Mesenchymal stem cell (in vitro differentiated cells and primary cell): Measurements from ENCODE around the gene MACROD2.

Source experiments
- DNase-seq: peaks from one replicate; pipeline ENCODE4 v3.0.0-alpha.2; 2013
- H2AFZ ChIP-seq: one replicate; pipeline ENCODE4 v1.6.1; 2013; ENCODE audit warnings: low read depth, mild to moderate bottlenecking, control low read depth, inconsistent platforms, low read length, moderate library complexity
- H2AK5ac ChIP-seq: 2 replicates; pipeline ENCODE4 v1.6.1; 2013; ENCODE audit warnings: low read length, moderate library complexity, mild to moderate bottlenecking, inconsistent platforms; ENCODE audit not compliant: severe bottlenecking
- H2BK120ac ChIP-seq: one replicate; pipeline ENCODE4 v1.6.1; 2013; ENCODE audit warnings: low read depth, mild to moderate bottlenecking, inconsistent platforms, low read length, moderate library complexity
- H2BK12ac ChIP-seq, 2 experiments: one replicate each; pipeline ENCODE4 v1.6.1; 2013; ENCODE audit warnings: inconsistent platforms in 2 of 2, low read length in 2 of 2, mild to moderate bottlenecking in 2 of 2, moderate library complexity in 2 of 2, control low read depth in 1 of 2
- H2BK15ac ChIP-seq: one replicate; pipeline ENCODE4 v1.6.1; 2013; ENCODE audit warnings: mild to moderate bottlenecking, low read depth, inconsistent platforms; ENCODE audit not compliant: poor library complexity, severe bottlenecking
- H2BK5ac ChIP-seq: 2 replicates; pipeline ENCODE4 v1.6.1; 2013; ENCODE audit warnings: low read depth, mild to moderate bottlenecking, low read length, control low read depth, inconsistent platforms; ENCODE audit not compliant: poor library complexity, severe bottlenecking
- H3K14ac ChIP-seq, 2 experiments: one replicate each; pipeline ENCODE4 v1.6.1; 2013; ENCODE audit warnings: inconsistent platforms in 2 of 2, low read length in 2 of 2, control low read depth in 1 of 2, mild to moderate bottlenecking in 1 of 2, moderate library complexity in 1 of 2
- H3K18ac ChIP-seq, 2 experiments: one replicate each; pipeline ENCODE4 v1.6.1; 2013; ENCODE audit warnings: inconsistent platforms in 2 of 2, low read length in 2 of 2, control low read depth in 1 of 2, low read depth in 1 of 2, mild to moderate bottlenecking in 1 of 2
- H3K23ac ChIP-seq, 2 experiments: one replicate each; pipeline ENCODE4 v1.6.1; 2013; ENCODE audit warnings: inconsistent platforms in 2 of 2, low read length in 2 of 2, mild to moderate bottlenecking in 2 of 2, moderate library complexity in 2 of 2, control low read depth in 1 of 2
- H3K27ac ChIP-seq: 2 replicates; pipeline ENCODE4 v1.5.1; 2013; ENCODE audit warnings: mild to moderate bottlenecking, moderate library complexity, low read length, control low read depth, inconsistent platforms; ENCODE audit not compliant: poor library complexity, severe bottlenecking
- H3K27me3 ChIP-seq, 2 experiments: 2 replicates each; pipeline versions ENCODE4 v1.6.1 to v1.7.0; 2013; ENCODE audit warnings: low read length in 2 of 2, mild to moderate bottlenecking in 2 of 2, moderate library complexity in 2 of 2, control low read depth in 1 of 2, inconsistent platforms in 1 of 2; ENCODE audit not compliant: control insufficient read depth in 1 of 2, insufficient read depth in 1 of 2
- H3K36me3 ChIP-seq, 2 experiments: 2 replicates each; pipeline versions ENCODE4 v1.6.1 to v1.7.0; 2013; ENCODE audit warnings: low read length in 2 of 2, control low read depth in 1 of 2, inconsistent platforms in 1 of 2, low read depth in 1 of 2, mild to moderate bottlenecking in 1 of 2; ENCODE audit not compliant: insufficient read depth in 2 of 2, control insufficient read depth in 1 of 2
- H3K4ac ChIP-seq, 2 experiments: one replicate each; pipeline ENCODE4 v1.6.1; 2013; ENCODE audit warnings: inconsistent platforms in 2 of 2, low read length in 2 of 2, mild to moderate bottlenecking in 2 of 2, moderate library complexity in 2 of 2, control low read depth in 1 of 2, low read depth in 1 of 2
- H3K4me1 ChIP-seq: 2 replicates; pipeline ENCODE4 v1.6.1; 2013; ENCODE audit warnings: low read depth, low read length, control low read depth; ENCODE audit not compliant: control insufficient read depth, insufficient read depth
- H3K4me2 ChIP-seq: 2 replicates; pipeline ENCODE4 v1.6.1; 2013; ENCODE audit warnings: low read length, mild to moderate bottlenecking, inconsistent platforms; ENCODE audit not compliant: poor library complexity, severe bottlenecking
- H3K4me3 ChIP-seq, 2 experiments: 2 replicates each; pipeline versions ENCODE4 v1.5.1 to v1.7.0; 2013; ENCODE audit warnings: low read length in 2 of 2, mild to moderate bottlenecking in 2 of 2, control low read depth in 1 of 2, low read depth in 1 of 2; ENCODE audit not compliant: insufficient read depth in 1 of 2
- H3K79me1 ChIP-seq: replicated peaks from 2 replicates; pipeline ENCODE4 v1.6.1; 2013; ENCODE audit warnings: mild to moderate bottlenecking, control low read depth, low read length, inconsistent platforms; ENCODE audit not compliant: poor library complexity, severe bottlenecking
- H3K9ac ChIP-seq: 2 replicates; pipeline ENCODE4 v1.7.0; 2013; ENCODE audit warnings: mild to moderate bottlenecking, low read length, moderate library complexity
- H3K9me3 ChIP-seq: 2 replicates; pipeline ENCODE4 v1.7.0; 2013; ENCODE audit warnings: mild to moderate bottlenecking, low read length; ENCODE audit not compliant: control insufficient read depth
- H4K8ac ChIP-seq: one replicate; pipeline ENCODE4 v1.6.1; 2013; ENCODE audit warnings: inconsistent platforms, mild to moderate bottlenecking, low read length, moderate library complexity
- H4K91ac ChIP-seq: one replicate; pipeline ENCODE4 v1.6.1; 2013; ENCODE audit warnings: mild to moderate bottlenecking, low read length, inconsistent platforms
- WGBS: methylation state at CpG from one replicate; pipeline ENCODE4 v1.1.7; 2013; ENCODE audit warnings: mixed read lengths; 5-methylcytosine and 5-hydroxymethylcytosine counted together

The MACROD2 gene

DNA sequence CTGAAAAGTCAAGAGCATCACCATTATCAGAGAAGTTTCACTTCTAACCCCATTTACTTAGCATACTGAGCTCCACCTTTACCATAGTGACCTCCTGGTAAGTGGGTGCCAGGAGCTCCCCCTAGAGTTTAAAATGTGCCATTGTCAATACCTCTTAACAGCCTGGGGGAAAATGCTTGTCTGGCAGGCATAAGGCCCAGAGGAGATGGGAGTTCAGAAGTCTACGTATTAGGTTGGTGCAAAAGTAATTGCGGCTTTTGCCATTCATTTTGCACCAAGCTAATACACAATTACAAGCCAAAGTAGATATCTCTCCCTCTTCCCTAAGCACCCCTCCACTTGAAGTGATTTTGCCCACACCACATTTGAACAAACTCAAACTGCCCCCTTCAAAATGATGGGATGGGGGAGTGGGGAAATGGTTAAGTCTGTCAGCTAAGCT, 1658.9 kb downstream of the MACROD2 start:
- Histone ChIP-seq H3K79me1 (no peaks in the 10 kb centered on the region), H3K4ac (no peak overlapping the region), H3K4me2 (no peak overlapping the region), H2BK120ac (no peak overlapping the region), H2AFZ (no peak overlapping the region), H3K23ac (no peak overlapping the region), H3K4me1 (no peaks in the 10 kb centered on the region), H4K8ac (no peak overlapping the region), H4K91ac (no peak overlapping the region), H3K9ac (no peak overlapping the region), H2AK5ac (peak overlapping the region; percentile 30), H3K14ac (no peak overlapping the region), H3K27me3 (no peaks in the 10 kb centered on the region), H2BK5ac (no peak overlapping the region), H3K4me3 (no peak overlapping the region), H3K27ac (no peak overlapping the region), H3K36me3 (no peaks in the 10 kb centered on the region), H2BK15ac (no peak overlapping the region), H3K18ac (no peak overlapping the region), H3K9me3 (no peaks in the 10 kb centered on the region), H2BK12ac (no peak overlapping the region)
- peak; percentile 57 for DNase-seq
- 50% methylated on average over 1 of the region's 2 CpGs for WGBS

DNA sequence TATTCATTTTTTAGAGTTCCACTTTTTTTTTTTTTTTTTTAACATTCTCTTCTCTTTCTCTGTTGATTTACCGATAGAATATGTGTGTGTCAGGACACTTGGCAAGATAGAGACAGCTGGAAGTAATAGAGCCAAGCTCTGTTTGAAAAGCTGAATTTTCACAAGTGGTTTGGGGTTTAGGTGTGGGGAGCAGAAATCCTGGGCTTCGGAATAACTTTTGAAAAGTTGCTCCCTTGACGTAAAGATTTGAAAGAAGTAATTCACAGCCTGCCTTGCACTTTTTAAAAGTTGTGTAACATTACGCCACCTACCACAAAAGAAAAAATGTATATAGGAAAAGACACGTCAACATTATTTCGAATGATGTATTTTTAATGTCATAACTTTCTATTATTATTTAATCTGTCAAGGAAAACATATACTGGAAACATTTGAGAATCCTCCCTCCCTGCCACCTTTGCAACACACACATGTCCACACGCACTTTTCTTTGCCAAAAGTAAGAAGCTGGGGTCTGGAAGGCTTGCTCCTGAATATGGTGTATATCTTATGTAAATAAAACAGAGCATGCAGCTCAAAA, 1660.1 kb downstream of the MACROD2 start:
- no peak overlapping the region for H2BK12ac ChIP-seq
- no peak overlapping the region for H2AFZ ChIP-seq
- no peaks in the 10 kb centered on the region for H3K9me3 ChIP-seq
- DNase-seq: no peak
- no peak overlapping the region for H2BK15ac ChIP-seq
- H3K4me2 ChIP-seq: no peak overlapping the region
- no peaks in the 10 kb centered on the region for H3K27me3 ChIP-seq
- no peak overlapping the region for H3K27ac ChIP-seq
- no peak overlapping the region for H3K4me3 ChIP-seq
- no peak overlapping the region for H2BK5ac ChIP-seq
- no peak overlapping the region for H3K18ac ChIP-seq
- H4K8ac ChIP-seq: no peak overlapping the region
- H4K91ac ChIP-seq: no peak overlapping the region
- WGBS: 96% methylated on average over 3 of the region's 7 CpGs
- no peak overlapping the region for H3K9ac ChIP-seq
- H3K79me1 ChIP-seq: no peaks in the 10 kb centered on the region
- H3K36me3 ChIP-seq: no peaks in the 10 kb centered on the region
- H3K14ac ChIP-seq: no peak overlapping the region
- no peak overlapping the region for H3K23ac ChIP-seq
- no peak overlapping the region for H2AK5ac ChIP-seq
- H2BK120ac ChIP-seq: no peak overlapping the region
- no peaks in the 10 kb centered on the region for H3K4me1 ChIP-seq
- H3K4ac ChIP-seq: no peak overlapping the region

DNA sequence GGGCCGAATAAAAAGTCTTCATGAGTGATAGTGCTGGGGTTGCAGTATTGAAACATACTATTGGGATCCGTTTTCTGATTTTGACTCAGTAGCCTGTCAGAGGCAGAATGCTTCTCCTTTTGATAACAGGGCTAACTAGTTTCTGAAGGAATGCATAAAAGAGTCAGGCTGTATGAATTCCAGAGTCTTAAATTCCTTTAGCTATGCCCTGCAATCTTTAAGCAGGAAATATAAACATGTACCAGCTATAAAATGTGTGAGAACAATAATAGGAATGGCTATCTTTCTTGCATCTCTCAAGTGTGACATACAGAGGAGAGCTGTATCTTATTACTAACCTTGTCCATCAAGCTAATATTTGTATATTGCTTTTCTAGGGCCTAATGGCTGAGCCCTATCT, 1660.8 kb downstream of the MACROD2 start:
- no peak overlapping the region for H2BK120ac ChIP-seq
- no peak for DNase-seq
- no peaks in the 10 kb centered on the region for H3K79me1 ChIP-seq
- H4K91ac ChIP-seq: no peak overlapping the region
- no peaks in the 10 kb centered on the region for H3K27me3 ChIP-seq
- no peak overlapping the region for H2BK12ac ChIP-seq
- H3K4ac ChIP-seq: no peak overlapping the region
- H3K27ac ChIP-seq: no peak overlapping the region
- no peak overlapping the region for H3K18ac ChIP-seq
- H2AK5ac ChIP-seq: no peak overlapping the region
- no peak overlapping the region for H2BK5ac ChIP-seq
- H3K9ac ChIP-seq: no peak overlapping the region
- no peak overlapping the region for H3K4me2 ChIP-seq
- no peak overlapping the region for H2BK15ac ChIP-seq
- H3K36me3 ChIP-seq: no peaks in the 10 kb centered on the region
- no peak overlapping the region for H3K23ac ChIP-seq
- no peak overlapping the region for H2AFZ ChIP-seq
- H3K4me1 ChIP-seq: no peaks in the 10 kb centered on the region
- no peaks in the 10 kb centered on the region for H3K9me3 ChIP-seq
- WGBS: 65% methylated on average over 2 of the region's 2 CpGs
- H3K14ac ChIP-seq: no peak overlapping the region
- H3K4me3 ChIP-seq: no peak overlapping the region
- H4K8ac ChIP-seq: no peak overlapping the region

DNA sequence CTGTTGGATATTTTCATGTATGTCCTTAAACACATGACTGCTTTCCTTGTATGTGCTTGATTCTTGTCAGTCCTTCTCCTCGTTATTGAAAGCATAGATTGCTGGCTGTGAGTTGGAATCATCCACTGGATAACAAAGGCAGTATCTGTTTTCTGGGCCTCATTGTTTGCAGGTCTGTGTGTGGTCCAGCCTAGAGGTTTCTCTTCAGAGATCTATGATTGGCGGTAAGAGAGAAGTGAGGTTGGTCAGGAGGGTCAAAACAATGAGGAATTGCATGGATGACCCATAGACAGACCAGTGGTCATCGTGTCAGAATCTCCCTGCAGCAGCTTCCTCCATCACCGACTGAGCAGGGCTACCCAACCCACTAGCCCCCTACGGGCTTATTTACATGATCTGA, 1663.0 kb downstream of the MACROD2 start:
- 75% methylated on average over 5 of the region's 5 CpGs for WGBS
- no peak overlapping the region for H3K18ac ChIP-seq
- no peak overlapping the region for H3K4ac ChIP-seq
- no peak overlapping the region for H4K8ac ChIP-seq
- no peak overlapping the region for H3K4me2 ChIP-seq
- H3K9ac ChIP-seq: no peak overlapping the region
- no peak overlapping the region for H2BK120ac ChIP-seq
- H3K36me3 ChIP-seq: no peaks in the 10 kb centered on the region
- no peaks in the 10 kb centered on the region for H3K9me3 ChIP-seq
- DNase-seq: no peak
- H3K4me3 ChIP-seq: no peak overlapping the region
- H2BK15ac ChIP-seq: no peak overlapping the region
- peak overlapping the region in 1 of 2 experiments; percentile 9 for H2BK12ac ChIP-seq
- no peak overlapping the region for H2AK5ac ChIP-seq
- no peaks in the 10 kb centered on the region for H3K79me1 ChIP-seq
- no peak overlapping the region for H3K14ac ChIP-seq
- H3K27me3 ChIP-seq: no peaks in the 10 kb centered on the region
- H3K4me1 ChIP-seq: no peaks in the 10 kb centered on the region
- no peak overlapping the region for H4K91ac ChIP-seq
- no peak overlapping the region for H3K27ac ChIP-seq
- H2AFZ ChIP-seq: no peak overlapping the region
- no peak overlapping the region for H2BK5ac ChIP-seq
- H3K23ac ChIP-seq: no peak overlapping the region
